Naive thymus-derived CD8-positive, alpha-beta T cell (primary cell): ENCODE measurements around the gene DMPK. TPM values are rescaled to one million over a fixed set of nuclear protein-coding genes. Genes with fewer than 3 reads are reported as not detected.
"Not testable (repeated sequence)": the region's sequence is repeated elsewhere in the genome, so short reads cannot be mapped to it uniquely, and the experiment has no call there.

ENCODE experiments used
- ATAC-seq, 2 donors: fragments of 150-1000 bp; cut with Tn5 transposase in 1 of 2; sonication (Bioruptor Pico), chemical (Tn5 transposase) in 1 of 2; 1 replicate in 1 of 2; 2 replicates in 1 of 2; pipeline ENCODE4 v1.10.0; 2021; ENCODE audit warnings: mild to moderate bottlenecking in 2 of 2, moderate library complexity in 2 of 2
- POLR2A ChIA-PET: fragments of 350-600 bp; sonication (Branson Sonifier 250); formaldehyde crosslinking; loops from one replicate; lab custom pipeline; 2021; ENCODE audit warnings: antibody characterized with exemption; lab: Charles Lee
- DNase-seq, 10 donors: peaks; one replicate each; pipeline versions ENCODE4 v3.0.0 to v3.0.0-alpha.2; 2020 to 2022
- H3K27ac Mint-ChIP-seq, 10 donors: one replicate each; pipeline ENCODE4 v1.8.0; 2020 to 2022; ENCODE audit warnings: mild to moderate bottlenecking in 10 of 10, mixed read lengths in 10 of 10, moderate library complexity in 4 of 10, inconsistent platforms in 1 of 10
- H3K27me3 Mint-ChIP-seq, 5 donors: one replicate each; pipeline ENCODE4 v1.8.0; 2021 to 2022; ENCODE audit warnings: mixed read lengths in 5 of 5
- H3K36me3 Mint-ChIP-seq, 3 donors: one replicate each; pipeline ENCODE4 v1.8.0; 2020 to 2022; ENCODE audit warnings: mixed read lengths in 3 of 3, mild to moderate bottlenecking in 2 of 3, inconsistent platforms in 1 of 3
- H3K4me1 Mint-ChIP-seq, 4 donors: one replicate each; pipeline ENCODE4 v1.8.0; 2021 to 2022; ENCODE audit warnings: mixed read lengths in 4 of 4
- H3K4me3 Mint-ChIP-seq, 10 donors: one replicate each; pipeline ENCODE4 v1.8.0; 2020 to 2022; ENCODE audit warnings: mild to moderate bottlenecking in 10 of 10, mixed read lengths in 10 of 10, moderate library complexity in 6 of 10, inconsistent platforms in 1 of 10
- H3K9me3 Mint-ChIP-seq, 9 donors: one replicate each; pipeline ENCODE4 v1.8.0; 2020 to 2022; ENCODE audit warnings: mixed read lengths in 9 of 9, mild to moderate bottlenecking in 3 of 9, inconsistent platforms in 1 of 9, moderate library complexity in 1 of 9
- polyA plus RNA-seq, 3 donors: library from polyadenylated mRNA; unstranded; fragments of 300-500 nt; fragmentation: Illumina TruSeq; gene quantifications; one replicate each; pipeline ENCODE4 v1.2.3, GENCODE V29; 2021
- total RNA-seq, 8 experiments: library from RNA in 2 of 8; stranded (reverse) in 2 of 8; gene quantifications; one replicate each; pipeline ENCODE4 v1.2.3 and lab custom pipeline; 2021 to 2026

The DMPK gene
- total and polyA plus RNA-seq, 5 experiments from 2014 or later: 0.60 to 44.3 (median 0.99) TPM

- Mint-ChIP-seq H3K4me3 (peak overlapping the region in 4 of 10 donors; percentile 4 to 43 (median 32)), H3K27me3 (peaks cover 5 to 43% (median 25%) of the 10 kb centered on the region in 5 donors), H3K36me3 (peaks cover 0 to 1% (median 0%) of the 10 kb centered on the region in 3 donors), H3K9me3 (no peaks in the 10 kb centered on the region), H3K27ac (peak overlapping the region in 2 of 10 donors; percentile 18 to 22), H3K4me1 (peaks cover 0 to 11% (median 8%) of the 10 kb centered on the region in 4 donors)
- POLR2A ChIA-PET: interaction anchor here (0.9 to 1.4 kb wide), 3 partner anchors 9 to 45 kb away, joined by 3 to 4 read pairs (median 3); partner anchors contain the start of gene SIX5
- ATAC-seq: no peak
- no peak for DNase-seq
Measured at GRCh38 chr19:45814166-45814780, 32.0 kb upstream of the DMPK start.

- H3K27me3 Mint-ChIP-seq: peaks cover 5 to 45% (median 26%) of the 10 kb centered on the region in 5 donors
Measured at GRCh38 chr19:45812297-45812696, 30.0 kb upstream of the DMPK start.

GRCh38 chr19:45809643-45810159 is 27.4 kb upstream of the DMPK start:
- Mint-ChIP-seq H3K9me3 (peaks cover 0 to 2% (median 0%) of the 10 kb centered on the region in 9 donors), H3K27me3 (peaks cover 5 to 45% (median 29%) of the 10 kb centered on the region in 5 donors), H3K4me1 (peaks cover 0 to 5% (median 0%) of the 10 kb centered on the region in 4 donors), H3K4me3 (no peak overlapping the region), H3K36me3 (peaks cover 0 to 1% (median 0%) of the 10 kb centered on the region in 3 donors), H3K27ac (no peak overlapping the region)
- POLR2A ChIA-PET: interaction anchor here (0.9 kb wide), 1 partner anchor 10 kb away, joined by 3 read pairs; no protein-coding TSS in a partner anchor
- ATAC-seq (no peak), DNase-seq (no peak)

More at GRCh38 chr19:45812297-45812696, 30.0 kb upstream of the DMPK start:
- POLR2A ChIA-PET: interaction anchor here (1.0 kb wide), 1 partner anchor 13 kb away, joined by 3 read pairs; no protein-coding TSS in a partner anchor
- Mint-ChIP-seq H3K36me3 (peaks cover 0 to 1% (median 0%) of the 10 kb centered on the region in 3 donors), H3K4me1 (peaks cover 0 to 11% (median 7%) of the 10 kb centered on the region in 4 donors), H3K9me3 (no peaks in the 10 kb centered on the region), H3K27ac (peak overlapping the region in 1 of 10 donors; percentile 58), H3K4me3 (no peak overlapping the region)
- DNase-seq (no peak), ATAC-seq (no peak)

DNA sequence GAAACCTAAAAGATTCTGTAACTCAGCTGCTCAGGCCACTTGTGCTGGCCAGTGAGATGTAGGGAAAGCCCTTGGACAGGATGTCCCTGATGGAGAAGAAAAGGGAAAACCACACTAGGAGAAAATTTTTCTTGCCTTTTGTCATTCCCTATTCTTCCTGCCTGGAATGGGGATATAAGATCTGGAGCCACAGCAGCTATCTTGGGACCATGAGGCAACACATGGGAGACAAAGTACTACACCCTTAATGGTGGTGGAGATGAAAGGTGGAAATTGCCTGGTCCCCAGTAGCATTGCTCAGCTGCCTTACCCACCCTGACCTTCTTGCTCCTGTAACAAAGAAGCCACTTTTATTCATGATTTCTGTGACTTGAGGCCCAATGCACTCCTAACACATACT is 23.4 kb upstream of the DMPK start:
- peaks cover 5 to 33% (median 20%) of the 10 kb centered on the region in 5 donors for H3K27me3 Mint-ChIP-seq
- peaks cover 0 to 1% (median 0%) of the 10 kb centered on the region in 3 donors for H3K36me3 Mint-ChIP-seq
- POLR2A ChIA-PET: interaction anchor here (0.6 to 0.7 kb wide), 2 partner anchors 10 to 54 kb away, joined by 3 to 5 read pairs; no protein-coding TSS in a partner anchor
- peaks cover 0 to 2% (median 0%) of the 10 kb centered on the region in 9 donors for H3K9me3 Mint-ChIP-seq
- H3K27ac Mint-ChIP-seq: no peak overlapping the region
- peaks cover 0 to 5% (median 0%) of the 10 kb centered on the region in 4 donors for H3K4me1 Mint-ChIP-seq
- DNase-seq (no peak), ATAC-seq (no peak)
- H3K4me3 Mint-ChIP-seq: no peak overlapping the region

DNA sequence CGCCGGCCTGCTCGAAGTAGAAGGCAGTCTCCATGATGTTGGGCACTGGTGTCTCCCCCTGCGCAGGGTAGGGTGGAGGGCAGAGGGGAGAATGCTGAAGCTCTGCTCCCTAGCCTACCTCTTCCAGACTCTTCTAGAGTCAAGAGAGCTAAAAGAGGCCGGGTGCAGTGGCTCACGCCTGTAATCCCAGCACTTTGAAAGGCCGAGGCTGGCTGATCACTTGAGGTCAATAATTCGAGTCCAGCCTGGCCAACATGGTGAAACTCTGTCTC is 22.6 kb upstream of the DMPK start:
- ATAC-seq (no peak), DNase-seq (no peak)
- Mint-ChIP-seq H3K36me3 (no peaks in the 10 kb centered on the region), H3K4me1 (peaks cover 0 to 5% (median 0%) of the 10 kb centered on the region in 4 donors), H3K4me3 (no peak overlapping the region), H3K9me3 (peaks cover 0 to 2% (median 0%) of the 10 kb centered on the region in 9 donors), H3K27ac (no peak overlapping the region), H3K27me3 (peaks cover 3 to 33% (median 18%) of the 10 kb centered on the region in 5 donors)
- POLR2A ChIA-PET: interaction anchor here (0.6 kb wide), 1 partner anchor 55 kb away, joined by 5 read pairs; no protein-coding TSS in a partner anchor

DNA sequence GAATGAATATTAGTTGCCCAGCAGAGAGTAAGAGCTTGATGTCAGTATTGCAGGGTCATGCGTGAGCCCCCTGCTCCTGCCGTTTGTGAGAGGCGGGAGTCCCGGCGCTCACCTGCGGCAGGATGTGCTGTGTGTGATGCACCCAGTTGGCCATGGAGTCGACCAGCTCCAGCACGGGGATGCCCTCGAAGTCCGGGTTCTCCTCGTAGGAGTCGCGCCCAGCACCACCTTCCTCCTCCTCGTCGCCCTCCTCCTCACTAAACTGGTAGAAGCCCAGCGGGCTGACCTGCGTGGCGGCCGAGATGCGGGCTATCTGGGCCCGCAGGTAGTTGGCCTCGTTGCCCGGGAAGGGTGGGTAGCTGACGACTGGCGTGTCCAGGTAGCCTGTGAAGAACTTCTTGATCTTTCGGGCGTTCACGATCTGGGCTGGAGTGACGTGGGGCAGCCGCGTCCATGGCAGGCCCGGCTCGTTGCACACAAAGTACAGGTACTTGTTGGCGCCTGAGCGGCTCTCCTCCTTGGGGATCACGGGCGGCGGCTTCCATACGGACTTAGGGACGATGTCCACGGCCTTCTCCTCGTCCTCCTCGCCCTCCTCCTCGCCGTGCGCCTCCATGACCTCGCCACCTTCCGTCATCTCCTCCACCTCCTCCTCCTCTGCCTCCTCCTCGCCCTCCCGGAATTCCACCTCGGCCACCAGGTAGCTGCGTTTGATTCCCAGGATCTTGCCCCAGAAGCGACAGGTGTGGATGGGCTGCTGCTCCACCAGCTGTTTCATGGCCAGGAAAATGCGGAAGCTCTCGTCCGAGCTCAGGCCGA is 22.1 kb upstream of the DMPK start:
- DNase-seq (no peak), ATAC-seq (no peak)
- Mint-ChIP-seq H3K4me1 (peaks cover 0 to 2% (median 0%) of the 10 kb centered on the region in 4 donors), H3K4me3 (no peak overlapping the region), H3K9me3 (peaks cover 0 to 2% (median 0%) of the 10 kb centered on the region in 9 donors), H3K27me3 (peaks cover 1 to 30% (median 16%) of the 10 kb centered on the region in 5 donors), H3K27ac (no peak overlapping the region), H3K36me3 (no peaks in the 10 kb centered on the region)
- POLR2A ChIA-PET: no interaction called here

DNA sequence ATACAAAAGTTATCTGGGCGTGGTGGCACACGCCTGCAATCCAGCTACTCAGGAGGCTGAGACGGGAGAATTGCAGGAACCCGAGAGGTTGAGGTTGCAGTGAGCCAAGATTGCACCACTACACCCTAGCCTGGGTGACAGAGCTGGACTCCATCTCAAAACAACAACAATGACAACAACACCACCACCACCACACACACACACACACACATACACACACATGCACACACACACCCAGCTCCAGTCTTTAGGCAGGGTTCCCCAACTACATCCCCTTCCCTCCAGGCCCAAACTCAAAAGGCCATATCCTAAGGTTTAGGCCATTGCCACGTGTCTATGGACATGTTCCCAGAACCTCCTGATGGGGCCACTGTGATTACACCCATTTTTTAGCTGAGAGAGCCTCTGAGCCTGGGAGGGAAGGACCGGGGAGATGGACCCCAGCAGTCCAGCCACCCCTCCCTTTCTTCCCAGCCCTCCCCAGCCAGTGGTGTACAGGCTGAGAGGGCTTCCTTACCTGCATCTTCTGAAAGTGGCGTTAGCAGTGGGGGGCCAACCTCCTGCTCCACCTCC is 19.4 kb upstream of the DMPK start:
- no peak for DNase-seq
- Mint-ChIP-seq H3K36me3 (no peaks in the 10 kb centered on the region), H3K27me3 (peaks cover 9 to 47% (median 28%) of the 10 kb centered on the region in 5 donors), H3K4me3 (no peak overlapping the region), H3K4me1 (peaks cover 5 to 6% (median 5%) of the 10 kb centered on the region in 4 donors), H3K27ac (no peak overlapping the region), H3K9me3 (peaks cover 0 to 2% (median 0%) of the 10 kb centered on the region in 9 donors)
- POLR2A ChIA-PET: interaction anchor here (0.9 to 6.3 kb wide), 2 partner anchors 10 to 33 kb away, joined by 3 to 77 read pairs; partner anchors contain the start of gene SIX5
- no peak for ATAC-seq

GRCh38 chr19:45800070-45800553 is 17.8 kb upstream of the DMPK start:
- H3K4me1 Mint-ChIP-seq: peaks cover 4 to 6% (median 5%) of the 10 kb centered on the region in 4 donors
- ATAC-seq (no peak), DNase-seq (no peak)
- no peak overlapping the region for H3K4me3 Mint-ChIP-seq
- peaks cover 11 to 60% (median 31%) of the 10 kb centered on the region in 5 donors for H3K27me3 Mint-ChIP-seq
- no peaks in the 10 kb centered on the region for H3K9me3 Mint-ChIP-seq
- H3K27ac Mint-ChIP-seq: no peak overlapping the region
- H3K36me3 Mint-ChIP-seq: no peaks in the 10 kb centered on the region
- POLR2A ChIA-PET: interaction anchor here (1.2 to 6.3 kb wide), 5 partner anchors 16 to 31 kb away, joined by 3 to 77 read pairs (median 6); partner anchors contain the start of gene SIX5

DNA sequence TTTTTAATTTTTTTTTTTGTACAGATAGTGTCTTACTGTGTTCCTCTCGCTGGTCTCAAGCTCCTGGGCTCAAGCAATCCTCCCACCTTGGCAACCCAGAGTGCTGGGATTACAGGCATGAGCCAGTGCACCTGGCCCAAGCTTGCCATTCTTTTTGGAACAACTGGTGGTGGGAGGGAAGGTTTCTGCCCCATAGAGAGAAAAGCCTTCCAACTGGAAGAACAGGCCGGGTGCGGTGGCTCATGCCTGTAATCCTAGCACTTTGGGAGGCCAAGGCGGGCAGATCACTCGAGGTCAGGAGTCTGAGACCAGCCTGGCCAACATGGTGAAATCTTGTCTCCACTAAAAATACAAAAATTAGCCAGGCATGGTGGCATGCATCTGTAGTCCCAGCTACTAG is 17.3 kb upstream of the DMPK start:
- not testable (repeated sequence) for H3K4me1 Mint-ChIP-seq, H3K9me3 Mint-ChIP-seq, H3K36me3 Mint-ChIP-seq, H3K27ac Mint-ChIP-seq, H3K4me3 Mint-ChIP-seq, ATAC-seq, DNase-seq
- POLR2A ChIA-PET: interaction anchor here (0.7 to 6.3 kb wide), 5 partner anchors 17 to 884 kb away, joined by 3 to 77 read pairs (median 6); partner anchors contain the start of gene SIX5
- H3K27me3 Mint-ChIP-seq: peaks cover 15 to 65% (median 35%) of the 10 kb centered on the region in 5 donors

DNA sequence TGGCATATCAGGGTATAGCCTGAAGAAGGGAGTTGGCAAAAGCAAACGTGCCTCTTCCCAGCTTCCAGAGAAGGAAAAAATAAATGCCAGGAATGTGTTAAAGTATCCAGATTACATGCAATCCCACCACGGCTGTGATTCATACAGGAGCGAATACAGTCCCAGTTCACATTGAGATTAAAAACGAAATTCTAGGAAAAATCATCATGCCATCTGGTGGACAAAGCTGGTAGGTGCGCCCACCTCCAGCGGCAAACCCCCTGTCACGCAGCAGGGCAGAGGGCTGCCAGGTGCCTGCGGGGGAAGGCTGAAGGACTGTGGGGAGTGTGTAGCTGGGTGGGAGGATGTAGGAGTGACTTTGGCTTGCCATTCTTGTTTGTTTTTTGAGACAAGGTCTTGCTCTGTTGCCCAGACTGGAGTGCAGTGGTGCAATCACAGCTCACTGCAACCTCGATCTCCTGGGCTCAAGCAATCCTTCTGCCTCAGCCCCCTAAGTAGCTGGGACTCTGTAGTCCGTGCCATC is 16.8 kb upstream of the DMPK start:
- ATAC-seq (peak; percentile 96 to 97), DNase-seq (peak; percentile 40 to 76 (median 61))
- no peaks in the 10 kb centered on the region for H3K9me3 Mint-ChIP-seq
- peaks cover 7 to 10% (median 8%) of the 10 kb centered on the region in 4 donors for H3K4me1 Mint-ChIP-seq
- POLR2A ChIA-PET: interaction anchor here (0.7 to 6.3 kb wide), 6 partner anchors 18 to 884 kb away, joined by 3 to 77 read pairs (median 6); partner anchors contain the start of gene SIX5
- H3K36me3 Mint-ChIP-seq: no peaks in the 10 kb centered on the region
- H3K4me3 Mint-ChIP-seq: no peak overlapping the region
- peaks cover 15 to 70% (median 35%) of the 10 kb centered on the region in 5 donors for H3K27me3 Mint-ChIP-seq
- H3K27ac Mint-ChIP-seq: peak overlapping the region in 2 of 10 donors; percentile 10 to 12

DNA sequence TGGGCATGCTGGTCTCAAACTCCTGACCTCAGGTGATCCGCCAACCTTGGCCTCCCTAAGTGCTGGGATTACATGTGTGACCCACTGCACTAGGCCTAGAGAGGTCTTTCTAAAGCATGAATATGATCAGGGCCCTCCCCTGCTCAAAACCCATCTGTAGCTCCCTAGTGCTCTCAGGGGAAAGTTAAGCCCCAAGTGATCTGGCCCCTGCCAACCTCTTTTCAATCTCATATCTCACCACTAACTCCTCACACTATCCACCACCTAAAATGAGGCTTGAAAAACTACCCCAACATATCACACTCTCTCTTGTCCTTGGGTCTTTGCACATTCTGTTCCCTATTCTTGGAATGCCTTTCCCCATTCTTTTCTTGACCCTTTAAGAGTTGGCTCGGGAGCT is 12.3 kb upstream of the DMPK start:
- POLR2A ChIA-PET: interaction anchor here (0.6 to 5.6 kb wide), 3 partner anchors 14 to 109 kb away, joined by 4 to 60 read pairs (median 7); partner anchors contain the start of gene SIX5

More for the DNA sequence above, 12.3 kb upstream of the DMPK start:
- no peak for ATAC-seq
- Mint-ChIP-seq H3K27me3 (peaks cover 16 to 56% (median 30%) of the 10 kb centered on the region in 5 donors), H3K27ac (peak overlapping the region in 4 of 10 donors; percentile 54 to 95 (median 74)), H3K4me1 (peaks cover 31 to 41% (median 40%) of the 10 kb centered on the region in 4 donors), H3K36me3 (peaks cover 0 to 14% (median 4%) of the 10 kb centered on the region in 3 donors), H3K4me3 (peak overlapping the region in 4 of 10 donors; percentile 4 to 48 (median 24)), H3K9me3 (no peaks in the 10 kb centered on the region)
- DNase-seq: no peak
